IMR-90 (cell line): ENCODE data around the gene OR4S2. TPM values are rescaled to one million over a fixed set of nuclear protein-coding genes. Genes with fewer than 3 reads are reported as not detected.

Experiments
- ATAC-seq: fragments of 200-7000 bp; cut with Tn5 transposase; 2 replicates; pipeline ENCODE4 v1.9.1; 2020; ENCODE audit warnings: low read depth, mild to moderate bottlenecking, moderate library complexity
- BruUV-seq: library from RNA; stranded (reverse); fragments of 400-500 nt; replicated peaks from 2 replicates; lab custom pipeline; 2021; lab: Mats Ljungman, UMichigan
- CTCF ChIA-PET: fragments of 300-600 bp; formaldehyde crosslinking; extraction: SDS; loops from one replicate; lab custom pipeline; 2021; ENCODE audit warnings: antibody characterized with exemption; lab: Yijun Ruan, JAX
- POLR2A ChIA-PET: fragments of 300-600 bp; sonication (Branson Sonifier 250); formaldehyde crosslinking; loops from one replicate; lab custom pipeline; 2022; ENCODE audit warnings: antibody characterized with exemption; ENCODE audit not compliant: unreplicated experiment; lab: Charles Lee
- DNase-seq: peaks from one replicate; pipeline ENCODE4 v3.0.0; 2013
- H2AFZ ChIP-seq: replicated peaks from 2 replicates; pipeline ENCODE3; 2013; ENCODE audit warnings: low read length, mild to moderate bottlenecking; ENCODE audit not compliant: poor library complexity
- H2AK5ac ChIP-seq: 2 replicates; pipeline ENCODE4 v1.6.1; 2013; ENCODE audit warnings: low read depth, low read length, inconsistent platforms
- H2AK9ac ChIP-seq: replicated peaks from 2 replicates; pipeline ENCODE3; 2013; ENCODE audit warnings: mild to moderate bottlenecking, low read depth, low read length, moderate library complexity; ENCODE audit not compliant: poor library complexity
- H2BK120ac ChIP-seq: 2 replicates; pipeline ENCODE4 v1.6.1; 2013; ENCODE audit warnings: low read depth, low read length, inconsistent platforms
- H2BK15ac ChIP-seq: 3 replicates; pipeline ENCODE4 v1.6.1; 2013; ENCODE audit warnings: low read depth, low read length, inconsistent platforms
- H2BK20ac ChIP-seq: 2 replicates; pipeline ENCODE4 v1.6.1; 2013; ENCODE audit warnings: low read depth, mild to moderate bottlenecking, inconsistent platforms, low read length, moderate library complexity
- H2BK5ac ChIP-seq: 2 replicates; pipeline ENCODE4 v1.6.1; 2013; ENCODE audit warnings: mild to moderate bottlenecking, low read depth, low read length, inconsistent platforms; ENCODE audit not compliant: poor library complexity, severe bottlenecking
- H3K14ac ChIP-seq: replicated peaks from 2 replicates; pipeline ENCODE4 v1.6.1; 2013; ENCODE audit warnings: low read depth, low read length, inconsistent platforms
- H3K18ac ChIP-seq: 2 replicates; pipeline ENCODE4 v1.6.1; 2013; ENCODE audit warnings: low read depth, low read length, control low read depth
- H3K23ac ChIP-seq: 2 replicates; pipeline ENCODE4 v1.6.1; 2013; ENCODE audit warnings: low read depth, low read length, inconsistent platforms
- H3K27ac ChIP-seq: 2 replicates; pipeline ENCODE4 v1.5.1; 2013; ENCODE audit warnings: mild to moderate bottlenecking, control low read depth, low read length; ENCODE audit not compliant: insufficient read depth
- H3K27me3 ChIP-seq: 2 replicates; pipeline ENCODE4 v1.6.1; 2013; ENCODE audit warnings: low read length; ENCODE audit not compliant: control insufficient read depth, insufficient read depth
- H3K36me3 ChIP-seq: 2 replicates; pipeline ENCODE4 v1.6.1; 2013; ENCODE audit warnings: low read length, mixed read lengths; ENCODE audit not compliant: control insufficient read depth, insufficient read depth
- H3K4ac ChIP-seq: 2 replicates; pipeline ENCODE4 v1.6.1; 2013; ENCODE audit warnings: low read depth, low read length, inconsistent platforms
- H3K4me1 ChIP-seq: 2 replicates; pipeline ENCODE4 v1.6.1; 2013; ENCODE audit warnings: low read length, mixed read lengths; ENCODE audit not compliant: control insufficient read depth, insufficient read depth
- H3K4me2 ChIP-seq: 2 replicates; pipeline ENCODE4 v1.6.1; 2013; ENCODE audit warnings: low read depth, mild to moderate bottlenecking, control low read depth, low read length, moderate library complexity
- H3K4me3 ChIP-seq: 2 replicates; pipeline ENCODE4 v1.5.1; 2013; ENCODE audit warnings: low read depth, mild to moderate bottlenecking, control low read depth, low read length, moderate library complexity; ENCODE audit not compliant: insufficient read depth
- H3K56ac ChIP-seq: 2 replicates; pipeline ENCODE4 v1.6.1; 2013; ENCODE audit warnings: low read length, inconsistent platforms; ENCODE audit not compliant: insufficient read depth; ENCODE audit errors: extremely low read depth
- H3K79me1 ChIP-seq, 2 experiments: 2 replicates each; pipeline ENCODE4 v1.6.1; 2013; ENCODE audit warnings: low read length in 2 of 2, inconsistent platforms in 1 of 2, low read depth in 1 of 2
- H3K9ac ChIP-seq: 2 replicates; pipeline ENCODE4 v1.6.1; 2013; ENCODE audit warnings: low read depth, low read length, control low read depth
- H3K9me1 ChIP-seq: 2 replicates; pipeline ENCODE4 v1.6.1; 2013; ENCODE audit warnings: low read length, inconsistent platforms; ENCODE audit not compliant: insufficient read depth
- H3K9me3 ChIP-seq: 2 replicates; pipeline ENCODE4 v1.6.1; 2013; ENCODE audit warnings: low read length; ENCODE audit not compliant: control insufficient read depth, insufficient read depth
- H4K20me1 ChIP-seq: 2 replicates; pipeline ENCODE4 v1.6.1; 2013; ENCODE audit warnings: low read length, inconsistent platforms; ENCODE audit not compliant: insufficient read depth
- H4K5ac ChIP-seq: 2 replicates; pipeline ENCODE4 v1.6.1; 2013; ENCODE audit warnings: mild to moderate bottlenecking, low read depth, low read length, control low read depth
- H4K8ac ChIP-seq, 2 experiments: 2 replicates each; pipeline ENCODE4 v1.6.1; 2013; ENCODE audit warnings: low read depth in 2 of 2, low read length in 2 of 2, control low read depth in 1 of 2, inconsistent platforms in 1 of 2
- H4K91ac ChIP-seq: 2 replicates; pipeline ENCODE4 v1.6.1; 2013; ENCODE audit warnings: low read depth, low read length, inconsistent platforms; ENCODE audit not compliant: insufficient read depth
- RCOR1 ChIP-seq: IDR thresholded peaks from 2 replicates; pipeline ENCODE4 v1.6.1; 2012; ENCODE audit warnings: mild to moderate bottlenecking, low read length, improper control_type of control experiment; ENCODE audit not compliant: insufficient replicate concordance
- SMC3 ChIP-seq: fragments of 150-350 bp; IDR thresholded peaks from 2 replicates; pipeline ENCODE4 v1.6.1; 2016; ENCODE audit warnings: low read depth, mild to moderate bottlenecking, antibody characterized with exemption, low read length, moderate library complexity
- WGBS, 2 experiments: methylation state at CpG; one replicate each; pipeline versions ENCODE4 v1.1.5 to v1.1.7; 2013; ENCODE audit warnings: missing lambda C conversion rate in 2 of 2; ENCODE audit not compliant: insufficient read length in 1 of 2; ENCODE audit errors: extremely low coverage in 2 of 2; 5-methylcytosine and 5-hydroxymethylcytosine counted together
- dilution Hi-C: fragments of 300-500 bp; cut with HindIII; formaldehyde crosslinking; loops from one replicate; pipeline ENCODE4 v1.14.3; 2018; ENCODE audit warnings: low sequenced_read_pairs; ENCODE audit not compliant: unreplicated experiment
- in situ Hi-C: fragments of 300-500 bp; cut with MboI; formaldehyde crosslinking; loops from 3 replicates; pipeline ENCODE4 v1.14.3; 2019; ENCODE audit warnings: low sequenced_read_pairs, inconsistent platforms, mixed read lengths
- intact Hi-C: fragments of 100-400 bp; cut with micrococcal nuclease; formaldehyde crosslinking; loops from 2 replicates; pipeline ENCODE4 v1.10.0; 2022
- polyA plus RNA-seq, 3 experiments: library from polyadenylated mRNA; depleted of rRNA; stranded (reverse); fragments of >200 nt; gene quantifications; 2 replicates each; pipeline ENCODE4 v1.2.3, GENCODE V29; 2012; ENCODE audit warnings: low replicate concordance in 1 of 3
- total RNA-seq: library from RNA; depleted of rRNA; stranded (reverse); fragments of >200 nt; gene quantifications from 2 replicates; pipeline ENCODE4 v1.2.3, GENCODE V29; 2012
- TF ChIP-seq, protein P1 (sequence below): fragments of 150-350 bp; IDR thresholded peaks from 2 replicates; pipeline ENCODE4 v1.6.1; 2017; ENCODE audit warnings: mild to moderate bottlenecking, antibody characterized with exemption, low read length, low read depth

OR4S2 gene
- total and polyA plus RNA-seq, 2 of the 4 experiments (the other 2 are of a cell fraction): not detected

DNA sequence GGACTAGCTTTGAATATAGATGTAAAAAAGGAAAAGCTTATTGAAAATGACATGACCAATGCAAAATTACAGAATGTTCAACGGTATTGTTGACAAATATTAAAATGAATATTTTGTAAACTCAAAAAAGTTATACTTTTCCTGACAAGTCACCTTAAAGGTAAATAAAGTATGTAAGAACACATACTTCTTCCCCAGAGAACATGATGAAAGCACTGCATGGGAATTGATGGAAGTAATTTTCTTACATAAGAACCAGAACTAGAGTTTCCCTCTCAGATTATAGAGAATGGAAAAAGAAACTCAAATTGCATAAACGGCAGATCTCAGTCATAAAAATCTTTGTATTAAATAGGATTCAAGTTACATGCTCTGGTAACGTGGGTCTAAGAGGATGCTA, 13.3 kb upstream of the OR4S2 start, which contains the start of gene OR4P4:
Gene OR4P4, plus strand, starts transcription at position 301 of the 400 bp plus-strand sequence.
- Histone ChIP-seq H2BK5ac (no peak within 1 kb of the TSS), H3K14ac (no peak within 1 kb of the TSS), H3K4ac (no peak within 1 kb of the TSS), H2BK20ac (no peak within 1 kb of the TSS), H3K9ac (no peak within 1 kb of the TSS), H3K4me3 (no peak within 1 kb of the TSS), H2BK15ac (no peak within 1 kb of the TSS), H3K27me3 (no peaks in the 10 kb centered on the region), H3K4me2 (no peak within 1 kb of the TSS), H3K4me1 (no peaks in the 10 kb centered on the region), H2AK5ac (no peak within 1 kb of the TSS), H3K79me1 (no peaks in the 10 kb centered on the region), H4K20me1 (no peaks in the 10 kb centered on the region), H3K36me3 (no peaks in the 10 kb centered on the region), H3K9me3 (no peaks in the 10 kb centered on the region), H3K23ac (no peak within 1 kb of the TSS), H4K91ac (no peak within 1 kb of the TSS), H4K8ac (no peak within 1 kb of the TSS), H3K18ac (no peak within 1 kb of the TSS), H2AFZ (no peak within 1 kb of the TSS), H3K27ac (no peak within 1 kb of the TSS), H2BK120ac (no peak within 1 kb of the TSS), H4K5ac (no peak within 1 kb of the TSS), H3K56ac (no peak within 1 kb of the TSS), H2AK9ac (no peak within 1 kb of the TSS), H3K9me1 (no peaks in the 10 kb centered on the region)
- intact Hi-C loops (no loop called here), in situ Hi-C loops (loop anchor here (25.0 kb wide), 1 partner anchor 527 kb away; the partner anchor contains the start of gene OR8K5), dilution Hi-C loops (no loop called here)
- DNase-seq (no peak), ATAC-seq (no peak)
- POLR2A ChIA-PET: no interaction called here
- CTCF ChIA-PET: no interaction called here
- no TSS peak for BruUV-seq
- TF ChIP-seq, protein P1, sequence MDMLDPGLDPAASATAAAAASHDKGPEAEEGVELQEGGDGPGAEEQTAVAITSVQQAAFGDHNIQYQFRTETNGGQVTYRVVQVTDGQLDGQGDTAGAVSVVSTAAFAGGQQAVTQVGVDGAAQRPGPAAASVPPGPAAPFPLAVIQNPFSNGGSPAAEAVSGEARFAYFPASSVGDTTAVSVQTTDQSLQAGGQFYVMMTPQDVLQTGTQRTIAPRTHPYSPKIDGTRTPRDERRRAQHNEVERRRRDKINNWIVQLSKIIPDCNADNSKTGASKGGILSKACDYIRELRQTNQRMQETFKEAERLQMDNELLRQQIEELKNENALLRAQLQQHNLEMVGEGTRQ: no peak
- no peak for TF ChIP-seq SMC3
- no peak for TF ChIP-seq RCOR1
- no CpG with 5 or more reads among the region's 3 CpGs for WGBS, 2 experiments
